ENCODE data around the gene TCF20. TPM values are rescaled to one million over a fixed set of nuclear protein-coding genes. Genes with fewer than 3 reads are reported as not detected.

Gene TCF20
- total RNA-seq, 1 donor from 2014 or later: 41.1 TPM

GRCh38 chr22:42272431-42272999 is 2.1 kb upstream of the TCF20 start:
- H3K9me3 Mint-ChIP-seq (ENCODE audit: unreplicated experiment): no peaks in the 10 kb centered on the region
- no peak for DNase-seq (ENCODE audit: extremely low spot score, unreplicated experiment)
- no peaks in the 10 kb centered on the region for H3K36me3 Mint-ChIP-seq (ENCODE audit: unreplicated experiment)
- no peaks in the 10 kb centered on the region for H3K27me3 Mint-ChIP-seq (ENCODE audit: unreplicated experiment)
- H3K4me3 Mint-ChIP-seq (ENCODE audit: unreplicated experiment): no peak overlapping the region
- no peak overlapping the region for H3K27ac Mint-ChIP-seq (ENCODE audit: unreplicated experiment)
- peaks cover 17% of the 10 kb centered on the region for H3K4me1 Mint-ChIP-seq (ENCODE audit: unreplicated experiment)
- TF ChIP-seq, protein P1, sequence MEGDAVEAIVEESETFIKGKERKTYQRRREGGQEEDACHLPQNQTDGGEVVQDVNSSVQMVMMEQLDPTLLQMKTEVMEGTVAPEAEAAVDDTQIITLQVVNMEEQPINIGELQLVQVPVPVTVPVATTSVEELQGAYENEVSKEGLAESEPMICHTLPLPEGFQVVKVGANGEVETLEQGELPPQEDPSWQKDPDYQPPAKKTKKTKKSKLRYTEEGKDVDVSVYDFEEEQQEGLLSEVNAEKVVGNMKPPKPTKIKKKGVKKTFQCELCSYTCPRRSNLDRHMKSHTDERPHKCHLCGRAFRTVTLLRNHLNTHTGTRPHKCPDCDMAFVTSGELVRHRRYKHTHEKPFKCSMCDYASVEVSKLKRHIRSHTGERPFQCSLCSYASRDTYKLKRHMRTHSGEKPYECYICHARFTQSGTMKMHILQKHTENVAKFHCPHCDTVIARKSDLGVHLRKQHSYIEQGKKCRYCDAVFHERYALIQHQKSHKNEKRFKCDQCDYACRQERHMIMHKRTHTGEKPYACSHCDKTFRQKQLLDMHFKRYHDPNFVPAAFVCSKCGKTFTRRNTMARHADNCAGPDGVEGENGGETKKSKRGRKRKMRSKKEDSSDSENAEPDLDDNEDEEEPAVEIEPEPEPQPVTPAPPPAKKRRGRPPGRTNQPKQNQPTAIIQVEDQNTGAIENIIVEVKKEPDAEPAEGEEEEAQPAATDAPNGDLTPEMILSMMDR (IDR thresholded peaks at IDR 0.05): no peak

GRCh38 chr22:42271906-42272305 is 1.5 kb upstream of the TCF20 start:
- peaks cover 17% of the 10 kb centered on the region for H3K4me1 Mint-ChIP-seq (ENCODE audit: unreplicated experiment)
- no peaks in the 10 kb centered on the region for H3K27me3 Mint-ChIP-seq (ENCODE audit: unreplicated experiment)
- no peaks in the 10 kb centered on the region for H3K9me3 Mint-ChIP-seq (ENCODE audit: unreplicated experiment)
- TF ChIP-seq, protein P1 (IDR thresholded peaks at IDR 0.05): no peak
- no peak overlapping the region for H3K27ac Mint-ChIP-seq (ENCODE audit: unreplicated experiment)
- DNase-seq (ENCODE audit: extremely low spot score, unreplicated experiment): no peak
- no peak overlapping the region for H3K4me3 Mint-ChIP-seq (ENCODE audit: unreplicated experiment)
- H3K36me3 Mint-ChIP-seq (ENCODE audit: unreplicated experiment): no peaks in the 10 kb centered on the region

- no peak for DNase-seq (ENCODE audit: extremely low spot score, unreplicated experiment)
- Mint-ChIP-seq H3K4me3 (ENCODE audit: unreplicated experiment) (peak overlapping the region; percentile 65), H3K4me1 (ENCODE audit: unreplicated experiment) (peaks cover 17% of the 10 kb centered on the region), H3K36me3 (ENCODE audit: unreplicated experiment) (no peaks in the 10 kb centered on the region), H3K27ac (ENCODE audit: unreplicated experiment) (no peak overlapping the region), H3K9me3 (ENCODE audit: unreplicated experiment) (no peaks in the 10 kb centered on the region), H3K27me3 (ENCODE audit: unreplicated experiment) (no peaks in the 10 kb centered on the region)
- TF ChIP-seq, protein P1 (IDR thresholded peaks at IDR 0.05): no peak
Measured at GRCh38 chr22:42271191-42271813, 849 bp upstream of the TCF20 start.

GRCh38 chr22:42270176-42270509 is 310 bp downstream of the TCF20 start:
- Mint-ChIP-seq H3K36me3 (ENCODE audit: unreplicated experiment) (no peaks in the 10 kb centered on the region), H3K27me3 (ENCODE audit: unreplicated experiment) (no peaks in the 10 kb centered on the region), H3K27ac (ENCODE audit: unreplicated experiment) (no peak overlapping the region), H3K4me3 (ENCODE audit: unreplicated experiment) (peak overlapping the region; percentile 92), H3K4me1 (ENCODE audit: unreplicated experiment) (peaks cover 17% of the 10 kb centered on the region), H3K9me3 (ENCODE audit: unreplicated experiment) (no peaks in the 10 kb centered on the region)
- no peak for DNase-seq (ENCODE audit: extremely low spot score, unreplicated experiment)
- TF ChIP-seq, protein P1 (IDR thresholded peaks at IDR 0.05): no peak

GRCh38 chr22:42269432-42270175 is 849 bp downstream of the TCF20 start:
- no peak for DNase-seq (ENCODE audit: extremely low spot score, unreplicated experiment)
- H3K27me3 Mint-ChIP-seq (ENCODE audit: unreplicated experiment): no peaks in the 10 kb centered on the region

More at GRCh38 chr22:42269432-42270175, 849 bp downstream of the TCF20 start:
- H3K36me3 Mint-ChIP-seq (ENCODE audit: unreplicated experiment): no peaks in the 10 kb centered on the region
- H3K9me3 Mint-ChIP-seq (ENCODE audit: unreplicated experiment): no peaks in the 10 kb centered on the region
- peak overlapping the region; percentile 92 for H3K4me3 Mint-ChIP-seq (ENCODE audit: unreplicated experiment)
- TF ChIP-seq, protein P1 (IDR thresholded peaks at IDR 0.05): no peak
- peak overlapping the region; percentile 80 for H3K27ac Mint-ChIP-seq (ENCODE audit: unreplicated experiment)
- peaks cover 17% of the 10 kb centered on the region for H3K4me1 Mint-ChIP-seq (ENCODE audit: unreplicated experiment)

All from osteocyte (in vitro differentiated cells).